GM10266 (cell line): ENCODE measurements around the gene CRY1.

Experiments
- DNase-seq: peaks from one replicate; pipeline ENCODE4 v3.0.0; 2012; ENCODE audit errors: extremely low spot score
- TF ChIP-seq, protein P1 (sequence below): IDR thresholded peaks from 2 replicates; pipeline ENCODE4 v1.5.1; 2012; ENCODE audit warnings: mild to moderate bottlenecking, low read depth; ENCODE audit not compliant: control insufficient read depth, insufficient read depth; ENCODE audit errors: missing control alignments

Gene CRY1

DNA sequence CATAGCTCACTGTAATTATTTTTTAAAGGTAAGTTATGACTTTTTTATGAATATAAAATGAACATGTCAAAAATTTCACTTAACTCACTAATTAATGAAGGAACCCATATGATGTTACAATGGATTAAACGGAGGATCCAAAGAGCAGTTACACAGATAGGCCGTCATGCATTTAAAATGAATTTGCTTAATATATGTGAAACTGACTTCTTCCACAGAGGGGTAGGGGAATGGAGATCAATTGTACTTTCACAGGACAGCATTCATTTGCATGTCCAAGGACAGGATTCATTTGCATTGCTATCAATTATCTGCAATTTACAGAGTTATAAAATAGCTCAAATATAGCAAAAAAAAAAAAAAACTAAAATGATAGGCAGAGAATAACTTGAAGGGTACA, 6.6 kb upstream of the CRY1 start:
- TF ChIP-seq, protein P1, sequence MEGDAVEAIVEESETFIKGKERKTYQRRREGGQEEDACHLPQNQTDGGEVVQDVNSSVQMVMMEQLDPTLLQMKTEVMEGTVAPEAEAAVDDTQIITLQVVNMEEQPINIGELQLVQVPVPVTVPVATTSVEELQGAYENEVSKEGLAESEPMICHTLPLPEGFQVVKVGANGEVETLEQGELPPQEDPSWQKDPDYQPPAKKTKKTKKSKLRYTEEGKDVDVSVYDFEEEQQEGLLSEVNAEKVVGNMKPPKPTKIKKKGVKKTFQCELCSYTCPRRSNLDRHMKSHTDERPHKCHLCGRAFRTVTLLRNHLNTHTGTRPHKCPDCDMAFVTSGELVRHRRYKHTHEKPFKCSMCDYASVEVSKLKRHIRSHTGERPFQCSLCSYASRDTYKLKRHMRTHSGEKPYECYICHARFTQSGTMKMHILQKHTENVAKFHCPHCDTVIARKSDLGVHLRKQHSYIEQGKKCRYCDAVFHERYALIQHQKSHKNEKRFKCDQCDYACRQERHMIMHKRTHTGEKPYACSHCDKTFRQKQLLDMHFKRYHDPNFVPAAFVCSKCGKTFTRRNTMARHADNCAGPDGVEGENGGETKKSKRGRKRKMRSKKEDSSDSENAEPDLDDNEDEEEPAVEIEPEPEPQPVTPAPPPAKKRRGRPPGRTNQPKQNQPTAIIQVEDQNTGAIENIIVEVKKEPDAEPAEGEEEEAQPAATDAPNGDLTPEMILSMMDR: no peak
- no peak for DNase-seq

GRCh38 chr12:107096571-107096970, 3.2 kb upstream of the CRY1 start:
- no peak for DNase-seq
- TF ChIP-seq, protein P1: no peak

DNA sequence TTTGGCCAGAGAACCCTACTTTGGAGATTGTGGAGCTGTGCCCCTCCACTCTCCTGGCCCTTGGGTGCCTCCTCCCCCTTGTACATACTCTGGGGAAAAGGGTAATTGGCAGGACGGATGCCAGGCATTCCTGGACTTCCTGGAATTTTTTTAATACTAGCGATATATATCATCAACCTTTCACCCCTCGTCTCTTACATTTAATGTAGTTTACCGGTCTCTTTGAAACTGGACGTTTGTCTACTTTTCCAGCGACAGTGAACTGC, 767 bp upstream of the CRY1 start:
- TF ChIP-seq, protein P1: no peak
- no peak for DNase-seq

GRCh38 chr12:107092669-107093416, 506 bp downstream of the CRY1 start:
- DNase-seq: peak; percentile 26

DNA sequence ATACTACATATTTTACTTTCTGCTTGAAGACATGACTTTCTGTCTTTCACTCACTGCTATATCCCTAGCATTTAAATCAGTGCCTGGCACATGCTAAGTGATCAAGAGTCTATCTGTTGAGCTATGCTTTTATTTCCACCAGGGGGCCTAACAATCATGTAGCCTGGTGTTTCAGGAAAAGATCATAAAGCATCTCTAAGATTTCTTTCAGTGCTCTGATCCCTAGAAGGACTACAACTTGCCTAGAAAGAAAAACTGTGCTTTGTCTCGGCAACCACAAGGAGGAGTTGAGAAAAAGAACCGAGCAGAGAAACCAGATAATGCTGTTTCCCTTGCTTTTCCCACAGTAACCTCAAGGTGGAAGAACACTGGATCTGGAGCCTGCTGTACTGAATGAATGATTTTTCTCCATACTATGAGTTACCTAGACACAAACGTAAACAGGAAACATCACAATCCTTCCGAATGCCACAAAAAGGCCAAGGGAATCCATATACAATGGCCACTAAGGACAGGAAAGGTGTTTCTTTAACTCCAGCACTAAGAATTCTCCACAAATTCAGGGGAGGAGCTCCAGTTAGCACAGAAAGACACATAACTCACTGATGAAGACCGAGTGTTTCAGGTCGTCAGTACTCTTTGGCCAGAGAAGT, 1.2 kb downstream of the CRY1 start:
- peak; percentile 47 for DNase-seq
- TF ChIP-seq, protein P1: peak; percentile 45

More at GRCh38 chr12:107092669-107093416, 506 bp downstream of the CRY1 start:
- TF ChIP-seq, protein P1: no peak

GRCh38 chr12:107091381-107091780, 2.0 kb downstream of the CRY1 start:
- no peak for DNase-seq
- TF ChIP-seq, protein P1: no peak

- TF ChIP-seq, protein P1: no peak
These were observed 2.6 kb downstream of the CRY1 start for GRCh38 chr12:107090711-107091110.

More at GRCh38 chr12:107090711-107091110, 2.6 kb downstream of the CRY1 start:
- no peak for DNase-seq
